GM18526 (cell line): ENCODE results near the gene SFMBT2.

Source experiments
- POLR2A ChIP-seq: IDR thresholded peaks from 3 replicates; pipeline ENCODE4 v1.6.1; 2011; ENCODE audit not compliant: insufficient read length; ENCODE audit errors: extremely low read depth

Gene SFMBT2

GRCh38 chr10:7397049-7398035 is 13.5 kb downstream of the SFMBT2 start:
- no peak for TF ChIP-seq POLR2A

GRCh38 chr10:7391748-7392147 is 19.1 kb downstream of the SFMBT2 start:
- no peak for TF ChIP-seq POLR2A

GRCh38 chr10:7389844-7390243 is 21.0 kb downstream of the SFMBT2 start:
- no peak for TF ChIP-seq POLR2A

- TF ChIP-seq POLR2A: no peak
Observed at GRCh38 chr10:7389346-7389745, 21.5 kb downstream of the SFMBT2 start.

GRCh38 chr10:7388602-7389001 is 22.2 kb downstream of the SFMBT2 start:
- no peak for TF ChIP-seq POLR2A

GRCh38 chr10:7385114-7385513 is 25.7 kb downstream of the SFMBT2 start:
- no peak for TF ChIP-seq POLR2A

- TF ChIP-seq POLR2A: no peak
Observed at GRCh38 chr10:7383442-7383841, 27.4 kb downstream of the SFMBT2 start.

- no peak for TF ChIP-seq POLR2A
Observed at GRCh38 chr10:7380704-7381241, 30.1 kb downstream of the SFMBT2 start.

- no peak for TF ChIP-seq POLR2A
Observed at GRCh38 chr10:7378602-7379403, 32.0 kb downstream of the SFMBT2 start.

- TF ChIP-seq POLR2A: no peak
Observed at GRCh38 chr10:7377614-7378248, 33.1 kb downstream of the SFMBT2 start.

GRCh38 chr10:7374795-7375194 is 36.0 kb downstream of the SFMBT2 start:
- TF ChIP-seq POLR2A: no peak

GRCh38 chr10:7373039-7373438 is 37.8 kb downstream of the SFMBT2 start:
- no peak for TF ChIP-seq POLR2A

GRCh38 chr10:7372504-7372903 is 38.3 kb downstream of the SFMBT2 start:
- TF ChIP-seq POLR2A: no peak

GRCh38 chr10:7370511-7370910 is 40.3 kb downstream of the SFMBT2 start:
- no peak for TF ChIP-seq POLR2A

GRCh38 chr10:7365027-7365745 is 45.6 kb downstream of the SFMBT2 start:
- TF ChIP-seq POLR2A: no peak

GRCh38 chr10:7364474-7364873 is 46.4 kb downstream of the SFMBT2 start:
- TF ChIP-seq POLR2A: no peak
